ENCODE data around the gene PYM1.

- TF ChIP-seq ZNF274 (IDR thresholded peaks at IDR 0.05; ENCODE audit: low read depth, low read length), result no peak
- TF ChIP-seq ATF3 (IDR thresholded peaks at IDR 0.05), result no peak
- no peak for TF ChIP-seq CTCF (IDR thresholded peaks at IDR 0.05 in 2 of 3, conservative IDR thresholded peaks at IDR 0.05 in 1 of 3; ENCODE audit: borderline replicate concordance in 1 of 3, insufficient read depth in 1 of 3, low read depth in 2 of 3, low read length in 2 of 3)
- TF ChIP-seq POLR2AphosphoS5 (IDR thresholded peaks at IDR 0.05; ENCODE audit: low read depth, low read length), result no peak
- TF ChIP-seq CEBPB (IDR thresholded peaks at IDR 0.05; ENCODE audit: low read depth), result no peak
- TF ChIP-seq POLR2A (IDR thresholded peaks at IDR 0.05; ENCODE audit: borderline replicate concordance, extremely low read depth, insufficient read depth, insufficient read length), result no peak
- TF ChIP-seq SP1 (IDR thresholded peaks at IDR 0.05; ENCODE audit: low read depth), result no peak
Measured at GRCh38 chr12:55901881-55902490, 25.7 kb downstream of the PYM1 start.

Measured in HCT116 (cell line).